ENCODE results near the gene LAMA4.

GRCh38 chr6:112117554-112117953 lies 136.8 kb downstream of the LAMA4 start:
- no peak for TF ChIP-seq POLR2A (IDR thresholded peaks at IDR 0.05)
- TF ChIP-seq EP300 (IDR thresholded peaks at IDR 0.05) = no peak
